G401.6 (cell line): ENCODE measurements around the gene PTBP2.

Source experiments
- FAIRE-seq: peaks from 2 replicates; lab custom pipeline; 2012; peaks lifted over from hg19 to GRCh38; lab: Jason Lieb, UNC

Gene PTBP2

GRCh38 chr1:96825231-96825630, 103.6 kb downstream of the PTBP2 start:
- FAIRE-seq = no peak

- FAIRE-seq = no peak
Observed at GRCh38 chr1:96825950-96826576, 104.5 kb downstream of the PTBP2 start.

- FAIRE-seq = no peak
Observed at GRCh38 chr1:96833376-96833775, 111.8 kb downstream of the PTBP2 start.

GRCh38 chr1:96834986-96835385, 113.4 kb downstream of the PTBP2 start:
- FAIRE-seq = no peak

- no peak for FAIRE-seq
Observed at GRCh38 chr1:96837057-96837780, 115.6 kb downstream of the PTBP2 start.

GRCh38 chr1:96837781-96838216, 116.2 kb downstream of the PTBP2 start:
- no peak for FAIRE-seq

GRCh38 chr1:96840396-96840795, 118.8 kb downstream of the PTBP2 start:
- no peak for FAIRE-seq

- FAIRE-seq = no peak
Observed at GRCh38 chr1:96842215-96842614, 120.6 kb downstream of the PTBP2 start.

GRCh38 chr1:96843196-96843595, 121.6 kb downstream of the PTBP2 start:
- no peak for FAIRE-seq

GRCh38 chr1:96843601-96844000, 122.0 kb downstream of the PTBP2 start:
- FAIRE-seq = no peak

GRCh38 chr1:96845464-96845863, 123.9 kb downstream of the PTBP2 start:
- FAIRE-seq = no peak

GRCh38 chr1:96861836-96862235, 140.3 kb downstream of the PTBP2 start:
- FAIRE-seq = no peak

- no peak for FAIRE-seq
Observed at GRCh38 chr1:96863449-96863848, 141.9 kb downstream of the PTBP2 start.
